Measurements from ENCODE around the gene HRK. TPM values are rescaled to one million over a fixed set of nuclear protein-coding genes. Genes with fewer than 3 reads are reported as not detected.

Gene HRK
- total and polyA plus RNA-seq, 9 of the 15 experiments (the other 6 are each of a cell fraction or from before 2014, with no cell fraction given) = 0.01 to 0.05 (median 0.04) TPM; not detected in 6

GRCh38 chr12:116818948-116819832 lies 62.1 kb downstream of the HRK start (continued):
- TF ChIP-seq MCM7 (IDR thresholded peaks at IDR 0.05) (no peak), POLR2AphosphoS5 (IDR thresholded peaks at IDR 0.05; ENCODE audit: control insufficient read depth, insufficient read depth, low read depth, low read length) (peak; percentile 81), ZNF584 (CRISPR knock-in tag; IDR thresholded peaks at IDR 0.05; ENCODE audit: low read depth) (no peak), MGA (IDR thresholded peaks at IDR 0.05) (no peak), PTBP1 (IDR thresholded peaks at IDR 0.05; ENCODE audit: low read depth, low read length) (no peak), RBM25 (IDR thresholded peaks at IDR 0.05; ENCODE audit: low read depth, low read length, severe bottlenecking) (no peak), KAT7 (CRISPR knock-in tag; IDR thresholded peaks at IDR 0.05; ENCODE audit: borderline replicate concordance) (no peak), SUPT5H (IDR thresholded peaks at IDR 0.05) (peak; percentile 78), ZNF764 (CRISPR knock-in tag; IDR thresholded peaks at IDR 0.05; ENCODE audit: low read depth) (no peak), L3MBTL2 (IDR thresholded peaks at IDR 0.05) (peak; percentile 70), KLF13 (tag; IDR thresholded peaks at IDR 0.05; ENCODE audit: borderline replicate concordance, low read depth) (no peak), HNRNPL (IDR thresholded peaks at IDR 0.05; ENCODE audit: low read depth, low read length) (no peak), ZNF561 (CRISPR knock-in tag; conservative IDR thresholded peaks at IDR 0.05) (no peak), ZBTB8A (IDR thresholded peaks at IDR 0.05; ENCODE audit: partially characterized antibody) (no peak), E2F4 (CRISPR knock-in tag; IDR thresholded peaks at IDR 0.05; ENCODE audit: low read depth) (no peak), ETV1 (tag; conservative IDR thresholded peaks at IDR 0.05; ENCODE audit: low read depth) (no peak)
